ENCODE measurements around the gene ENDOV.

The ENDOV gene

DNA sequence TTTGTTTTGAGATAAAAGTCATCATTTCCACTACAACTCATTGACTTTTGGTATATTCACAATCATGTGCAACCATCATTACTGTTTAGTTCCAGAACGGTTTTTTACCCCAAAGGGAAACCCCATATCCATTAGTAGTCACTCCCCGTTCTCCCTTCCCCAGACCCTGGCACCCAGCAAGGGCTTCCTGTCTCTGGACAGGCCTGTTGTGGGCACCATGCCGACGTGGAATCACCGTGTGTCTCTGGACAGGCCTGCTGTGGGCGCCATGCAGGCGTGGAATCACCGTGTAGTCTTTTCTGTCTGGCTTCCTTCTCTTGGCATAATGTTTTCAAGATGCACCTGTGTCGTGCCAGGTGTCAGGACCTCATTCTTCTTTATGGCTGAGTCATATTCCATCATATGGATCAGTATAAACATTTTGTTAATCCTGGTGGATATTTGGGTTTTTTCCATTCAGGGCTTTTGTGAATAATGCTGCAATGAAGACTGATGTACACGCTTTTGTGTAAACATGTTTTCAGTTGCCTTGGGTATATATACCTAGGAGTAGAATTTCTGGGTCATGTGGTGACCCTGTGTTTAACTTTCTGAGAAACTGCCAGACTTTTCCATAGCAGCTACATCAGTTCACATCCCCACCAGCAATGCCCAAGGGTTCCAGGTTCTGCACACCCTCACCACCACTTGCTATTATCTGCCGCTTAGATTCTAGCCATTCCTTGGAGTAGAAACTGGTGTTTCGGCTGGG lies 19.1 kb downstream of the ENDOV start:
- no peak overlapping the region for H3K4me3 ChIP-seq (ENCODE audit: low read length)
- TF ChIP-seq, protein P1, sequence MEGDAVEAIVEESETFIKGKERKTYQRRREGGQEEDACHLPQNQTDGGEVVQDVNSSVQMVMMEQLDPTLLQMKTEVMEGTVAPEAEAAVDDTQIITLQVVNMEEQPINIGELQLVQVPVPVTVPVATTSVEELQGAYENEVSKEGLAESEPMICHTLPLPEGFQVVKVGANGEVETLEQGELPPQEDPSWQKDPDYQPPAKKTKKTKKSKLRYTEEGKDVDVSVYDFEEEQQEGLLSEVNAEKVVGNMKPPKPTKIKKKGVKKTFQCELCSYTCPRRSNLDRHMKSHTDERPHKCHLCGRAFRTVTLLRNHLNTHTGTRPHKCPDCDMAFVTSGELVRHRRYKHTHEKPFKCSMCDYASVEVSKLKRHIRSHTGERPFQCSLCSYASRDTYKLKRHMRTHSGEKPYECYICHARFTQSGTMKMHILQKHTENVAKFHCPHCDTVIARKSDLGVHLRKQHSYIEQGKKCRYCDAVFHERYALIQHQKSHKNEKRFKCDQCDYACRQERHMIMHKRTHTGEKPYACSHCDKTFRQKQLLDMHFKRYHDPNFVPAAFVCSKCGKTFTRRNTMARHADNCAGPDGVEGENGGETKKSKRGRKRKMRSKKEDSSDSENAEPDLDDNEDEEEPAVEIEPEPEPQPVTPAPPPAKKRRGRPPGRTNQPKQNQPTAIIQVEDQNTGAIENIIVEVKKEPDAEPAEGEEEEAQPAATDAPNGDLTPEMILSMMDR (conservative IDR thresholded peaks at IDR 0.05; ENCODE audit: low read length): no peak
- DNase-seq (ENCODE audit: low read depth): no peak

DNA sequence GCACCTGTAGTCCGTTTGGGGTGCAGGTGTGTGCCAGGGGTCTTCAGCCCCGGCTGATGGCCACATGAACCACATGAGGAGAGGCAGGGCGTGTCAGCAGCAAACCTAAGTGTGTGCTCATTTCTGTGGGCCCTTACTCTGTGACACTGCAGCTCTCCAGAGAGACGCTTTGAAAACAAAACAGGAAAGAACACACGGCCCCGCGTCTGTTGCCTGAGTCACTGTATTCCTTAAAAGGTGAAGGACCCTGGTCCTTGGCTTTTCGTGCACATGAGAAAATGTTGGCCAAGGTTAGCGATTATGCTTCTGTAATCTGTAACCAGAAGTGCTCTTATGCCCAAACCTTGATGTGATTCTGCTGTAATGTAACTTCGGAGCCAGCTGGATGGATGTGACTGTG lies 22.6 kb downstream of the ENDOV start:
- TF ChIP-seq, protein P1 (conservative IDR thresholded peaks at IDR 0.05; ENCODE audit: low read length): no peak
- no peak for DNase-seq (ENCODE audit: low read depth)
- no peak overlapping the region for H3K4me3 ChIP-seq (ENCODE audit: low read length)

DNA sequence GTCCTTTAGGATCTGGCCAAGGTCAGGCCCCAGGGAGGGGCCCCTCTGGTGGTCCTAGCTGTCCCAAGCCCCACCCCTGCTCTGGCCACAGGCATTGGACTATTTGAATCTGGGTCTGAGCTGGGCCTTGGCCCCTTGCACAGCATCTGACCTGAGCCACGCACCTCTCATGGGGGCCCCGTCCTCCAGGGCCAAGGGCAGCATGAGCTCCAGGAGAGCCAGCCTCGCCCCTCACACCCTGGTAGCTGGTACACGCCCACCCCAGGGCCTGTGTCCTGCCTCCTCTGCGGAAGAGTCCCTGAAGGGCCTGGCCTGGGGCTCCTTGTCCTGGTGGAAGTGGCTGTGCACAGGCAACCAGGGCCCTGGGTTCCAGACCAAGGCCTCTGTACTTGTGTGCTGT lies 23.8 kb downstream of the ENDOV start:
- no peak for DNase-seq (ENCODE audit: low read depth)
- H3K4me3 ChIP-seq (ENCODE audit: low read length): no peak overlapping the region
- TF ChIP-seq, protein P1 (conservative IDR thresholded peaks at IDR 0.05; ENCODE audit: low read length): no peak

DNA sequence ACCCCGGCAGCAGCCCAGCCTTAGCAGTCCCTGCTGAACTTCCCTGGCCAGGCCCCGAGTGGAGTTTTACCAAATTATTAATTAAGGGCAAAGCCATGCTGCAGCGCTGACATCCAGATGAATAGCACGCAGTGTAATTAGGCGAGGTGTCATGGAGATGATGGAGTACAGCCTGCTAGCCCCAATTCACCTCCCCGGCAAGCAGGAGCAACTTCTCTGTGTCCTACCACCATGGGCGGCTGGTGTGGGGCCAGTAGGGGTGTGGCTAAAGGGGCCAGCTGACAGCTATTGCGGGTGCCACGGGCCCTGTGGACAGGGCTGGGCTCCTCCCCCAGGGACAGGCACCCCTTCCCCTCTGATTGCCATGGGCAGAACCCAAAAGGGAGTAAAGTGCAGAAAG lies 24.5 kb downstream of the ENDOV start:
- DNase-seq (ENCODE audit: low read depth): no peak
- no peak overlapping the region for H3K4me3 ChIP-seq (ENCODE audit: low read length)
- TF ChIP-seq, protein P1 (conservative IDR thresholded peaks at IDR 0.05; ENCODE audit: low read length): no peak

DNA sequence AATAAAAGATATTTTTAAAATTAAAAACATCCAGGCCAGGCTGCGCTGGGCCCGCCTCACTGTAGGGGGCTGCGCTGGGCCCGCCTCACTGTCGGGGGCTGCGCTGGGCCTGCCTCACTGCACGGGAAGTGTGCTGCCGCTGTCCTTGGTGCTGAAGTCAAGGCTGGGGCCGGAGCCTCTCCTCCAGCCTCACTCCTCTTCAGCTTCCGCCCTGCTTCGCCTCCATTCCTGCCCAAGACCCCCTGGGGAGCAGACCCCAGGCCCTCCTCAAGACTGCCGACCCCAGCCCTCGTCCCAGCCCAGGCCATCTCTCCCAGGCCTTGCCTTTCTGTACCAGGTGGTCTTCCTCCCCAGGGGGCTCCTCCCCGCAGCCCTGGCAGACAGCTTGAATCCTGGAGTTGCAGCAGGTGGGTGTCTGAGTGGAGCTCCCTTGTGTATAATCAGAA lies 26.2 kb downstream of the ENDOV start:
- TF ChIP-seq, protein P1 (conservative IDR thresholded peaks at IDR 0.05; ENCODE audit: low read length): no peak
- DNase-seq (ENCODE audit: low read depth): peak; percentile 11
- H3K4me3 ChIP-seq (ENCODE audit: low read length): no peak overlapping the region

DNA sequence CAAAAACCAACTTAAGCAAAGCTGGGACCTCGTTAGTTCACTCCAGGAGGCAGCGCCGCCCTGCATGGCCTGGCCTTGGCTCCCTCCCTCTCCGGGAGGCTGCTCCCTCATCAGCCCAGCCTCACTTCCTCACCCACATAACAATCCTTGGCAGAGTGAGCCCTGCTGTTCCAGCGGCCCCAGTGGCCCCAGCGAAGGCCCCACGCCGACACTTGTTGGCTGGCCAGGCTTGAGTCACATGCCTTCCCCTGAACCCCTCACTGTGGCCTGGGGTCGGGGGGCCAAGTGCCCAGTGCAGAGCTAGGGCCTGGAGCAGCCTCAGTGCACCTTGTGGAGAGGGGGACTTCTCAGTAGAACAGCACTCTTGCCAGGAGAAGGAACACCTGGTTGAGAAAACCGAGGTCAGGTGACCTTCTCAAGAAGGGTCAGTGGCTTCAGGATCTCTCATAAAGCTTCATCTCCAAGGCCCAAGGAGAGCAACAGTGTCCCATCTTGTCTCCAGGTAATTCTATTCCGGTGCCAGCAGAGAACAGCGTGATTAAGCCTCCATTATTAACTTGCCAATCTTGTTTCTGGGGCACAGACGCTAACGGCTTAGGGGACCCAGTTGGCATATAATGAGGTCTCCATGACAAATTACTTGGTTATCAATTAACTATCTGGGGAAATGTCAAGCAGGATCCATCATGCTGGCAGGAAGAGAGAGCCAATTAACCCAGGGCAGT lies 26.8 kb downstream of the ENDOV start:
- no peak for DNase-seq (ENCODE audit: low read depth)
- TF ChIP-seq, protein P1 (conservative IDR thresholded peaks at IDR 0.05; ENCODE audit: low read length): no peak
- no peak overlapping the region for H3K4me3 ChIP-seq (ENCODE audit: low read length)

DNA sequence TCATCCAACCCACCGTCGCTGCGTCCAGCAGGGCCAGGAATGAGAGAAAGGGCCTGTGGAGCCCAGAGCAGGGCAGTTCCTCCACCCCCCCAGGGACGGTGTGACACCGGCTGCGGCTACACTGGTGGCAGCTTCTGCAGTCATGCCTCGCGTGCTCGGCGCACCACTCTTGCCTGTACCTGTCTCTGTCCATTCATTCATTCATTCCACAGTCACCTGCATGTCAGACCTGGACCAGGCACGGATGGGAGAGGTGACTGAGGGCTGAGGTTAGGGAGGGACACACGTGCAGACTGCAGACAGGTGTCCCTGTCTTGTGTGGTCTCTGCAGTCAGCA lies 27.3 kb downstream of the ENDOV start:
- H3K4me3 ChIP-seq (ENCODE audit: low read length): no peak overlapping the region
- TF ChIP-seq, protein P1 (conservative IDR thresholded peaks at IDR 0.05; ENCODE audit: low read length): no peak
- DNase-seq (ENCODE audit: low read depth): no peak

Measured in AG10803 (cell line).